BLaER1 treated with 17β-estradiol and CSF1 and Interleukin-3, amounts not matched to agents 10 nM and 100 nM (cell line): ENCODE data around the gene BCAT1.
"Not testable (repeated sequence)": the region's sequence is repeated elsewhere in the genome, so short reads cannot be mapped to it uniquely, and the experiment has no call there.

Source experiments
- H3K27ac ChIP-seq, 11 experiments: shearing (Covaris generic); formaldehyde crosslinking; 2 replicates each; pipeline ENCODE4 v1.8.1; 2022
- H3K27me3 ChIP-seq, 11 experiments: shearing (Covaris generic); formaldehyde crosslinking; 2 replicates each; pipeline ENCODE4 v1.8.1; 2022
- H3K36me3 ChIP-seq, 11 experiments: shearing (Covaris generic); formaldehyde crosslinking; 2 replicates each; pipeline ENCODE4 v1.8.1; 2022
- H3K4me1 ChIP-seq, 10 experiments: shearing (Covaris generic); formaldehyde crosslinking; 2 replicates each; pipeline ENCODE4 v1.8.1; 2022
- H3K4me2 ChIP-seq, 11 experiments: shearing (Covaris generic); formaldehyde crosslinking; 2 replicates each; pipeline ENCODE4 v1.8.1; 2022
- H3K4me3 ChIP-seq, 10 experiments: shearing (Covaris generic); formaldehyde crosslinking; 2 replicates each; pipeline ENCODE4 v1.8.1; 2022
- H3K9ac ChIP-seq, 11 experiments: shearing (Covaris generic); formaldehyde crosslinking; 2 replicates each; pipeline ENCODE4 v1.8.1; 2022
- H3K9me3 ChIP-seq, 11 experiments: shearing (Covaris generic); formaldehyde crosslinking; replicated peaks in 1 of 11; 2 replicates each; pipeline ENCODE4 v1.8.1; 2022
- H4K20me1 ChIP-seq, 11 experiments: shearing (Covaris generic); formaldehyde crosslinking; 2 replicates each; pipeline ENCODE4 v1.8.1; 2022
- Cebpa-rat ChIP-seq, 11 experiments: shearing (Covaris generic); IDR thresholded peaks; 2 replicates each; pipeline ENCODE4 v1.8.1; 2022

Gene BCAT1

DNA sequence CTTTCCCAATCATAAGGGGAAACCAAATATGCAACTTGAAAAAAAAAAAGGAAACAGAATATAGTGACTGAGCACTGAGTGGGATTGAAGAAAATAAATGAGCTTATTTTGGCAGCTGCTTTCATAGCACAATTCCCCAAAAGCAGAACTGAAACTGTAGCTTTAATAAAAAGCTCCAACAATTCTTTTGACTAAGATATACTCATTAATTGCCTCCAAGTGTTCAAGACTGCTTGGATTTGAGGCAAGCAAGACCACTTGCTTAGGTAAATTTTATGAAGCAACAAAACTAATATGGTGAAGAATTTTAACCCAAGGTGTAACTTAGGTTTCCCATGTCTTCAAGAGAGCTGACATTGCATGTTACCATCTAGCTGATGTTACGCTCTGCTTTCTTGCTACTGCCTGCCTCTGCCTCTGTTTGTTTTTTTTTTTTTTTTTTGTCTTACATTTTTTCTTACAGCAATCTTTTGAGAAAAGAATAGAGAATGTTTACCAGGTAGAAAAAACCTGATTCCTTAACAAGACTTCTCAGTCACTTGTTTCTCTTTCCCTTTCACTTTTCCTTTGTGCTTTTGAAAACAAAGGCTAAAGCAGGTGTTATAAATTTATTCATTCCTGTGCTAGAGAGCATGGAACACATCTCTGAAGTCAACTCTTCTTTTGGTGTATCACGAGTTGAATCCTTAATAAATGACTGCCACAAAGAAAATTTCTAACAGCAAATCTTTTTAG, 134.4 kb downstream of the BCAT1 start:
- Histone ChIP-seq H3K36me3 (peaks cover 12 to 88% (median 73%) of the 10 kb centered on the region in 11 experiments; a peak in 21 of 22 replicates), H3K9me3 (peaks cover 0 to 12% (median 6%) of the 10 kb centered on the region in 11 experiments; a peak in 16 of 22 replicates), H3K9ac (peak overlapping the region; percentile 43 to 80 (median 65); a peak in 21 of 22 replicates), H3K4me2 (peak overlapping the region; percentile 66 to 91 (median 75)), H3K27ac (peak overlapping the region; percentile 52 to 90 (median 78)), H4K20me1 (no peaks in the 10 kb centered on the region), H3K4me1 (peaks cover 39 to 87% (median 46%) of the 10 kb centered on the region in 10 experiments), H3K27me3 (no peaks in the 10 kb centered on the region), H3K4me3 (peak overlapping the region; percentile 4 to 55 (median 26); a peak in 15 of 20 replicates)
- no peak for TF ChIP-seq Cebpa-rat (IDR thresholded peaks at IDR 0.05)

- Histone ChIP-seq H3K9me3 (peaks cover 0 to 22% (median 16%) of the 10 kb centered on the region in 11 experiments; a peak in 21 of 22 replicates), H3K4me2 (0 out of 22 replicates have a peak overlapping the region, but pooled peaks of 1 of the 11 experiments have one; percentile 84), H3K4me1 (peaks cover 19 to 50% (median 23%) of the 10 kb centered on the region in 10 experiments), H3K4me3 (no peak overlapping the region), H3K36me3 (peaks cover 0 to 51% (median 37%) of the 10 kb centered on the region in 11 experiments; a peak in 14 of 22 replicates), H3K9ac (no peak overlapping the region), H3K27me3 (no peaks in the 10 kb centered on the region), H4K20me1 (no peaks in the 10 kb centered on the region), H3K27ac (no peak overlapping the region)
- no peak for TF ChIP-seq Cebpa-rat (IDR thresholded peaks at IDR 0.05)
Observed at GRCh38 chr12:24810378-24810777, 138.5 kb downstream of the BCAT1 start.

DNA sequence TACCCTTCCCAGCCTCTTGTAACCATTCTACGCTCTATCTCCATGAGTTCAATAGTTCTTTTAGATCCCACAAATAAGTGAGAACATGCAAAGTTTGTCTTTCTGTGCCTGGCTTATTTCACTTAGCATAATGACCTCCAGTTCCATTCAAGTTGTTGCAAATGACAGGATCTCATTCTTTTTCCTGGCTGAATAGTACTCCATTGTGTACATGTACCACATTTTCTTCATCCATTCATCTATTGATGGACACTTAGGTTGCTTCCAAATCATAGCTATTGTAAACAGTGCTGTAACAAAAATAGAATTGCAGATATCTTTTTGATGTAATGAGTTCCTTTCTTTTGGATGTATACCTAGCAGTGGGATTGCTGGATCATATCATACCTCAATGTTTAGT, 139.6 kb downstream of the BCAT1 start:
- H3K27me3 ChIP-seq, H3K27ac ChIP-seq, H4K20me1 ChIP-seq, H3K4me2 ChIP-seq, H3K4me3 ChIP-seq, H3K9ac ChIP-seq: not testable (repeated sequence)
- Histone ChIP-seq H3K36me3 (peaks cover 0 to 48% (median 37%) of the 10 kb centered on the region in 11 experiments; a peak in 14 of 22 replicates), H3K9me3 (peaks cover 10 to 33% (median 27%) of the 10 kb centered on the region in 11 experiments), H3K4me1 (peaks cover 9 to 44% (median 14%) of the 10 kb centered on the region in 10 experiments)

- no peak for TF ChIP-seq Cebpa-rat (IDR thresholded peaks at IDR 0.05)
- peaks cover 11 to 39% (median 32%) of the 10 kb centered on the region in 11 experiments for H3K9me3 ChIP-seq
- peaks cover 0 to 46% (median 36%) of the 10 kb centered on the region in 11 experiments; a peak in 14 of 22 replicates for H3K36me3 ChIP-seq
- no peak overlapping the region for H3K4me3 ChIP-seq
- H3K4me1 ChIP-seq: peaks cover 7 to 45% (median 14%) of the 10 kb centered on the region in 10 experiments
- H4K20me1 ChIP-seq: no peaks in the 10 kb centered on the region
- no peak overlapping the region for H3K4me2 ChIP-seq
- H3K27ac ChIP-seq: no peak overlapping the region
- H3K27me3 ChIP-seq: no peaks in the 10 kb centered on the region
- no peak overlapping the region for H3K9ac ChIP-seq
Observed at GRCh38 chr12:24808651-24809050, 140.2 kb downstream of the BCAT1 start.

DNA sequence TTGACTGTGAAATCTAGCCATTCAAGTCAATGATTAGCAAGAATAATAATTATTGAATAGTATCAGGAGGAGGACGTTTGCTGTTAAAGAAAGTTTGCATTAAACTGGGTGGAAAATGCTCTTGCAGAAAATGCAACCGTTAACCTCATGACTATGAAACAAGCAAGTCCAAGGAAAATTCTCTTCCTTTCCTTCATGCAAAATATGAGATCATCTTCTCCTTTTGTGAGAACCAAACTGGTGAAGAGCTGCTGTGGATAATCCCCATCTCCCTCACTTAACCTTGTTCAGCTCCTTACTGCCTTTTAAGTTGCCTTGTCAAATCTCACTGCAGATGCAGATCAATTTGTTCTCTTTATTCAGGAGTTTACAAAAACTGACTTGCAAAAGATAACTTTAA, 142.5 kb downstream of the BCAT1 start:
- no peak for TF ChIP-seq Cebpa-rat (IDR thresholded peaks at IDR 0.05)
- Histone ChIP-seq H3K36me3 (peaks cover 0 to 32% (median 22%) of the 10 kb centered on the region in 11 experiments; a peak in 14 of 22 replicates), H3K9me3 (peaks cover 33 to 61% (median 55%) of the 10 kb centered on the region in 11 experiments), H3K4me2 (no peak overlapping the region), H3K27ac (no peak overlapping the region), H3K4me1 (peaks cover 10 to 30% (median 13%) of the 10 kb centered on the region in 10 experiments), H4K20me1 (no peaks in the 10 kb centered on the region), H3K4me3 (no peak overlapping the region), H3K27me3 (no peaks in the 10 kb centered on the region), H3K9ac (no peak overlapping the region)

DNA sequence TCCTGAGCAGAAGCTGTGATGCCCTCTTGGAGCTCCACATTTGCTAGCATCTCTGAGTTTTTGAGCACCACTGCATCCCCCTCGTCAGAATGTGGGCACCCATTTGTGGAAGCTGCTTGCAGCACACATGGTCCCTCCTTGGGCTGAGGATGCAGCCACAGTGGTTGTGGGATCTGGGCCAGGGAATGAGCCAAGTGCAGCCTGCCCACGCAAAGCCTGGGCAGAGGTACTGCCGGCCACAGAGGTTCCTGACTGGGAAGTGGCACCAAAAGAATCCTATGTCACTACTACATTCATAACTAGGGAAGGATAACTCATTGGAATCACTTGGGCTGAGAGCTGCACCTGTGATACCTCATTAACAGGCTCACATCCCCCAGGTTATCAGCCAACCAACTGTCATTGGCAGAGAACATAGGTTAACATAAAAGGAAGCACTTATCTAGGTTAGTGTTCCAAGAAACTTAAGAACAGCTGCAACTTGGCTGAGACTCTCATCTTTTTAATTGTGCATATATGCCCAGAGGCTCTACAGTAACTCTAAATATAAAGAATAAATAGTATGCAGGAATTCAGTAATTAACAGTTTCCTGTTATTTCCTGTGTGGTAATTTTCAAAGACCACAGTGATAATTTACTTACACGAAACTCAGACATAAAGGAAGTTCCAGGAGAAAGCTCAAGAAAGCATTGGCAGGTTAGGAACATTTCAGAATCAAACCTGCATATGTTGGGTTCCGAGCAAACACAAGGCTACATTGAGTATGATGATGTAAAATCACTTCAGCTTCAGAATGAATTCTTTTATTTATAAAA, 145.3 kb downstream of the BCAT1 start:
- no peak overlapping the region for H3K9ac ChIP-seq
- peaks cover 0 to 15% (median 0%) of the 10 kb centered on the region in 11 experiments; a peak in 3 of 22 replicates for H3K36me3 ChIP-seq
- peak overlapping the region in 4 of 10 experiments; percentile 2 to 17 (median 6); a peak in 3 of 20 replicates for H3K4me3 ChIP-seq
- TF ChIP-seq Cebpa-rat (IDR thresholded peaks at IDR 0.05): no peak
- peaks cover 19 to 37% (median 26%) of the 10 kb centered on the region in 10 experiments for H3K4me1 ChIP-seq
- peak overlapping the region in 1 of 11 experiments; percentile 1; a peak in 1 of 22 replicates for H3K27ac ChIP-seq
- H3K9me3 ChIP-seq: peaks cover 38 to 68% (median 61%) of the 10 kb centered on the region in 11 experiments
- no peaks in the 10 kb centered on the region for H4K20me1 ChIP-seq
- peak overlapping the region; percentile 18 to 68 (median 40); a peak in 20 of 22 replicates for H3K4me2 ChIP-seq
- H3K27me3 ChIP-seq: no peaks in the 10 kb centered on the region

DNA sequence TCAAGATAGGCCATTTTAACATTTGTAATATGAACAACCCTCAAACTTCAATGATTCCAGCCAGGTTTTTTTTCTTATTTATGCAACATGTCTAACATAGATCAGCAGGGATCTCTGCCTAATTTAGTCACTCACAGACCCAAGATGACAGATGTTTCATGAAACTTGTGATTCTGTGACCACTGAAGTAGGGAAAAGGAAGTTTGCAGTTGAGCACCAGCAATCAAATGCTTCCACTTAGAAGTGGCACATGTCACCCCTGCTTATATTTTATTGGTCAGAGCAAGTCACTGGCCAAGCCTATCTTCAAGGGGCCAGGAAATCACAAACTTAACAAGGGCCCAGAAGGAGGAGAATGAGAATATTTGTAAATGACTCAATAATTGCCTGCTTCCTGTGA, 150.6 kb downstream of the BCAT1 start:
- Histone ChIP-seq H3K9me3 (peaks cover 25 to 41% (median 36%) of the 10 kb centered on the region in 11 experiments), H3K27ac (peak overlapping the region; percentile 27 to 84 (median 72); a peak in 21 of 22 replicates), H3K27me3 (no peaks in the 10 kb centered on the region), H4K20me1 (no peaks in the 10 kb centered on the region), H3K9ac (peak overlapping the region in 8 of 11 experiments; percentile 31 to 69 (median 60); a peak in 13 of 22 replicates), H3K4me1 (peaks cover 40 to 66% (median 56%) of the 10 kb centered on the region in 10 experiments), H3K4me2 (peak overlapping the region; percentile 55 to 93 (median 82); a peak in 21 of 22 replicates), H3K36me3 (peaks cover 0 to 8% (median 0%) of the 10 kb centered on the region in 11 experiments; a peak in 3 of 22 replicates), H3K4me3 (peak overlapping the region in 2 of 10 experiments; percentile 12 to 39; a peak in 1 of 20 replicates)
- TF ChIP-seq Cebpa-rat (IDR thresholded peaks at IDR 0.05): peak in 1 of 11 experiments; percentile 47; a peak in 1 of 22 replicates

- H3K4me1 ChIP-seq: peaks cover 38 to 67% (median 55%) of the 10 kb centered on the region in 10 experiments
- H3K9me3 ChIP-seq: peaks cover 21 to 36% (median 32%) of the 10 kb centered on the region in 11 experiments
- H4K20me1 ChIP-seq: no peaks in the 10 kb centered on the region
- H3K4me3 ChIP-seq: peak overlapping the region in 3 of 10 experiments; percentile 10 to 39 (median 12); a peak in 3 of 20 replicates
- H3K9ac ChIP-seq: peak overlapping the region in 8 of 11 experiments; percentile 31 to 69 (median 60); a peak in 13 of 22 replicates
- TF ChIP-seq Cebpa-rat (IDR thresholded peaks at IDR 0.05): no peak
- peaks cover 0 to 5% (median 0%) of the 10 kb centered on the region in 11 experiments; a peak in 2 of 22 replicates for H3K36me3 ChIP-seq
- peak overlapping the region; percentile 55 to 93 (median 82) for H3K4me2 ChIP-seq
- H3K27me3 ChIP-seq: no peaks in the 10 kb centered on the region
- peak overlapping the region; percentile 27 to 84 (median 72); a peak in 21 of 22 replicates for H3K27ac ChIP-seq
Observed at GRCh38 chr12:24797901-24798300, 151.0 kb downstream of the BCAT1 start.
